HEK293 (cell line): Measurements from ENCODE around the gene EIF3F.

Experiments used
- CTCF ChIA-PET: fragments of 350-600 bp; formaldehyde crosslinking; extraction: SDS; loops from one replicate; lab custom pipeline; 2021; ENCODE audit warnings: antibody characterized with exemption; lab: Yijun Ruan, JAX
- POLR2A ChIA-PET: fragments of 300-600 bp; formaldehyde crosslinking; extraction: SDS; loops from one replicate; lab custom pipeline; 2020; ENCODE audit warnings: antibody characterized with exemption, inconsistent platforms; lab: Yijun Ruan, JAX
- H3K27ac ChIP-seq: fragments of 200-500 bp; sonication (Bioruptor generic); 2 replicates; pipeline ENCODE4 v1.5.1; 2014; ENCODE audit warnings: low read depth, low read length, control low read depth, inconsistent platforms; ENCODE audit errors: extremely low read depth
- H3K36me3 ChIP-seq, 2 experiments: fragments of 200-500 bp in 1 of 2; sonication (Bioruptor generic) in 1 of 2; 1 replicate in 1 of 2; 2 replicates in 1 of 2; pipeline ENCODE4 v1.5.1; 2014 to 2017; ENCODE audit warnings: inconsistent platforms in 2 of 2, low read length in 2 of 2; ENCODE audit not compliant: control insufficient read depth in 2 of 2, insufficient read depth in 1 of 2
- H3K4me1 ChIP-seq: fragments of 200-500 bp; sonication (Bioruptor generic); 2 replicates; pipeline ENCODE4 v1.5.1; 2014; ENCODE audit warnings: mild to moderate bottlenecking, low read length, inconsistent platforms; ENCODE audit not compliant: control insufficient read depth, insufficient read depth
- H3K4me3 ChIP-seq: 2 replicates; pipeline ENCODE4 v1.5.1; 2011; ENCODE audit warnings: low read depth, mild to moderate bottlenecking, control low read depth, low read length, moderate library complexity
- H3K9me3 ChIP-seq: fragments of 200-500 bp; sonication (Bioruptor generic); 2 replicates; pipeline ENCODE4 v1.5.1; 2014; ENCODE audit warnings: low read depth, low read length, inconsistent platforms; ENCODE audit not compliant: control insufficient read depth, insufficient read depth
- GLIS1 ChIP-seq: fragments of 450-650 bp; formaldehyde crosslinking; IDR thresholded peaks from 2 replicates; pipeline ENCODE4 v1.5.1; 2016; ENCODE audit warnings: missing biosample characterization, missing genetic modification characterization
- HOXA7 ChIP-seq: sonication (generic); formaldehyde crosslinking; IDR thresholded peaks from 2 replicates; pipeline ENCODE4 v1.8.1; 2022; ENCODE audit warnings: missing genetic modification reagents, borderline replicate concordance
- INSM2 ChIP-seq: fragments of 450-650 bp; formaldehyde crosslinking; IDR thresholded peaks from 2 replicates; pipeline ENCODE4 v1.5.1; 2016; ENCODE audit warnings: missing biosample characterization, missing genetic modification characterization
- KLF1 ChIP-seq: fragments of 450-650 bp; formaldehyde crosslinking; IDR thresholded peaks from 2 replicates; pipeline ENCODE4 v1.5.1; 2016; ENCODE audit warnings: missing biosample characterization, missing genetic modification characterization
- KLF10 ChIP-seq: fragments of 450-650 bp; IDR thresholded peaks from 2 replicates; pipeline ENCODE4 v1.5.1; 2018; ENCODE audit warnings: missing biosample characterization, mild to moderate bottlenecking, missing genetic modification characterization
- KLF7 ChIP-seq: fragments of 450-650 bp; formaldehyde crosslinking; IDR thresholded peaks from 2 replicates; pipeline ENCODE4 v1.5.1; 2016; ENCODE audit warnings: missing biosample characterization, missing genetic modification characterization, borderline replicate concordance
- MYNN ChIP-seq: fragments of 450-650 bp; formaldehyde crosslinking; IDR thresholded peaks from 2 replicates; pipeline ENCODE4 v1.5.1; 2016; ENCODE audit warnings: missing biosample characterization, missing genetic modification characterization, borderline replicate concordance
- PBX3 ChIP-seq: sonication (generic); formaldehyde crosslinking; IDR thresholded peaks from 2 replicates; pipeline ENCODE4 v1.8.1; 2022; ENCODE audit warnings: mild to moderate bottlenecking, moderate library complexity, missing genetic modification reagents
- SCRT1 ChIP-seq: fragments of 450-650 bp; formaldehyde crosslinking; IDR thresholded peaks from 2 replicates; pipeline ENCODE4 v1.5.1; 2016; ENCODE audit warnings: missing biosample characterization, missing genetic modification characterization, borderline replicate concordance
- SCRT2 ChIP-seq: fragments of 450-650 bp; formaldehyde crosslinking; IDR thresholded peaks from 2 replicates; pipeline ENCODE4 v1.5.1; 2016; ENCODE audit warnings: missing biosample characterization, missing genetic modification characterization
- SP7 ChIP-seq: fragments of 450-650 bp; formaldehyde crosslinking; IDR thresholded peaks from 2 replicates; pipeline ENCODE4 v1.5.1; 2016; ENCODE audit warnings: missing biosample characterization, missing genetic modification characterization
- TRIM28 ChIP-seq: IDR thresholded peaks from 2 replicates; pipeline ENCODE4 v1.6.1; 2011; ENCODE audit warnings: low read length, control low read depth, borderline replicate concordance
- ZBTB17 ChIP-seq: fragments of 450-650 bp; formaldehyde crosslinking; IDR thresholded peaks from 2 replicates; pipeline ENCODE4 v1.5.1; 2016; ENCODE audit warnings: missing biosample characterization, missing genetic modification characterization
- ZBTB8A ChIP-seq: fragments of 450-650 bp; formaldehyde crosslinking; IDR thresholded peaks from 2 replicates; pipeline ENCODE4 v1.5.1; 2016; ENCODE audit warnings: missing biosample characterization, missing genetic modification characterization
- ZFHX2 ChIP-seq: fragments of 450-650 bp; formaldehyde crosslinking; conservative IDR thresholded peaks from 2 replicates; pipeline ENCODE4 v1.5.1; 2016; ENCODE audit warnings: missing biosample characterization, missing genetic modification characterization
- ZNF157 ChIP-seq: fragments of 450-650 bp; formaldehyde crosslinking; IDR thresholded peaks from 2 replicates; pipeline ENCODE4 v1.5.1; 2016; ENCODE audit warnings: missing biosample characterization, missing genetic modification characterization
- ZNF169 ChIP-seq: fragments of 450-650 bp; formaldehyde crosslinking; IDR thresholded peaks from 2 replicates; pipeline ENCODE4 v1.5.1; 2016; ENCODE audit warnings: missing biosample characterization, missing genetic modification characterization
- ZNF174 ChIP-seq: fragments of 450-650 bp; formaldehyde crosslinking; IDR thresholded peaks from 2 replicates; pipeline ENCODE4 v1.5.0; 2017; ENCODE audit warnings: missing biosample characterization, mild to moderate bottlenecking, missing genetic modification characterization
- ZNF248 ChIP-seq: fragments of 450-650 bp; formaldehyde crosslinking; IDR thresholded peaks from 2 replicates; pipeline ENCODE4 v1.5.1; 2017; ENCODE audit warnings: missing biosample characterization, missing genetic modification characterization
- ZNF398 ChIP-seq: fragments of 450-650 bp; formaldehyde crosslinking; IDR thresholded peaks from 2 replicates; pipeline ENCODE4 v1.5.1; 2017; ENCODE audit warnings: missing biosample characterization, missing genetic modification characterization
- ZNF449 ChIP-seq: fragments of 450-650 bp; formaldehyde crosslinking; IDR thresholded peaks from 2 replicates; pipeline ENCODE4 v1.5.1; 2017; ENCODE audit warnings: missing biosample characterization, mild to moderate bottlenecking, missing genetic modification characterization, moderate library complexity
- ZNF473 ChIP-seq: fragments of 450-650 bp; formaldehyde crosslinking; IDR thresholded peaks from 2 replicates; pipeline ENCODE4 v1.5.1; 2017; ENCODE audit warnings: missing biosample characterization, missing genetic modification characterization
- ZNF558 ChIP-seq: fragments of 450-650 bp; formaldehyde crosslinking; IDR thresholded peaks from 2 replicates; pipeline ENCODE4 v1.5.1; 2016; ENCODE audit warnings: missing biosample characterization, missing genetic modification characterization
- ZNF621 ChIP-seq: fragments of 450-650 bp; formaldehyde crosslinking; IDR thresholded peaks from 2 replicates; pipeline ENCODE4 v1.5.1; 2017; ENCODE audit warnings: missing biosample characterization, missing genetic modification characterization
- ZSCAN23 ChIP-seq: fragments of 450-650 bp; formaldehyde crosslinking; IDR thresholded peaks from 2 replicates; pipeline ENCODE4 v1.5.1; 2016; ENCODE audit warnings: missing biosample characterization, missing genetic modification characterization

The EIF3F gene

GRCh38 chr11:8017071-8017470 lies 29.9 kb downstream of the EIF3F start:
- POLR2A ChIA-PET = no interaction called here
- no peak for TF ChIP-seq ZBTB17 (tag by site-specific recombination)
- CTCF ChIA-PET = interaction anchor here (1.1 to 4.7 kb wide), 8 partner anchors 11 to 248 kb away, joined by 3 to 51 read pairs (median 16); partner anchors contain the start of gene EIF3F
- Histone ChIP-seq H3K9me3 (no peaks in the 10 kb centered on the region), H3K4me1 (no peaks in the 10 kb centered on the region), H3K27ac (no peak overlapping the region), H3K4me3 (no peak overlapping the region), H3K36me3 (no peaks in the 10 kb centered on the region)

- CTCF ChIA-PET = interaction anchor here (0.5 to 4.7 kb wide), 8 partner anchors 12 to 328 kb away, joined by 3 to 51 read pairs (median 15); partner anchors contain the start of gene EIF3F
- TF ChIP-seq ZNF169 (no peak), SCRT2 (tag by site-specific recombination) (peak; percentile 88), INSM2 (no peak), KLF1 (peak; percentile 53), SCRT1 (peak; percentile 81)
- Histone ChIP-seq H3K4me1 (no peaks in the 10 kb centered on the region), H3K4me3 (no peak overlapping the region), H3K36me3 (no peaks in the 10 kb centered on the region), H3K9me3 (no peaks in the 10 kb centered on the region), H3K27ac (no peak overlapping the region)
- POLR2A ChIA-PET = interaction anchor here (1.9 kb wide), 1 partner anchor 31 kb away, joined by 5 read pairs; the partner anchor contains the start of gene EIF3F
Measured at GRCh38 chr11:8017894-8018483, 30.9 kb downstream of the EIF3F start.

- POLR2A ChIA-PET = interaction anchor here (1.9 kb wide), 1 partner anchor 32 kb away, joined by 5 read pairs; the partner anchor contains the start of gene EIF3F
- H3K4me3 ChIP-seq = peak overlapping the region; percentile 61
- peak overlapping the region; percentile 48; the same call in 1 of the 2 replicates for H3K27ac ChIP-seq
- TF ChIP-seq ZNF398 (tag by site-specific recombination) (peak; percentile 59; the same call in 1 of the 2 replicates), ZNF473 (tag by site-specific recombination) (no peak), ZBTB8A (tag by site-specific recombination) (no peak), ZNF558 (tag by site-specific recombination) (no peak), ZNF449 (no peak), KLF7 (tag by site-specific recombination) (no peak), TRIM28 (no peak), ZNF248 (tag by site-specific recombination) (no peak), ZNF174 (tag by site-specific recombination) (no peak), SP7 (no peak), ZNF621 (tag by site-specific recombination) (no peak), PBX3 (CRISPR knock-in tag) (no peak), GLIS1 (tag by site-specific recombination) (peak; percentile 54; the same call in 1 of the 2 replicates), MYNN (tag by site-specific recombination) (peak; percentile 31; the same call in 1 of the 2 replicates), KLF10 (tag by site-specific recombination) (0 out of 2 replicates have a peak, but pooled peaks have one; percentile 53), ZNF157 (tag by site-specific recombination) (no peak), ZFHX2 (tag by site-specific recombination) (peak; percentile 41), HOXA7 (CRISPR knock-in tag) (no peak), ZSCAN23 (tag by site-specific recombination) (no peak)
Measured at GRCh38 chr11:8018484-8019313, 31.6 kb downstream of the EIF3F start.

More at GRCh38 chr11:8018484-8019313, 31.6 kb downstream of the EIF3F start:
- H3K9me3 ChIP-seq = no peaks in the 10 kb centered on the region
- H3K36me3 ChIP-seq = no peaks in the 10 kb centered on the region
- CTCF ChIA-PET = interaction anchor here (0.5 to 4.7 kb wide), 8 partner anchors 12 to 329 kb away, joined by 3 to 51 read pairs (median 15); partner anchors contain the start of gene EIF3F
- H3K4me1 ChIP-seq = no peaks in the 10 kb centered on the region
